GM19372 (cell line): ENCODE data around the gene NEK9.

Experiments used
- ATAC-seq: cut with Tn5 transposase; IDR thresholded peaks from one replicate; pipeline ENCODE4 v1.9.1; 2021; ENCODE audit warnings: mild to moderate bottlenecking, low read depth, moderate library complexity; ENCODE audit not compliant: unreplicated experiment

The NEK9 gene

GRCh38 chr14:75119056-75119455 is 7.8 kb downstream of the NEK9 start:
- no peak for ATAC-seq

GRCh38 chr14:75113932-75114539 is 12.8 kb downstream of the NEK9 start:
- no peak for ATAC-seq

GRCh38 chr14:75109877-75110276 is 17.0 kb downstream of the NEK9 start:
- no peak for ATAC-seq

GRCh38 chr14:75107186-75107585 is 19.7 kb downstream of the NEK9 start:
- ATAC-seq, result no peak

- ATAC-seq, result no peak
Measured at GRCh38 chr14:75101491-75101890, 25.4 kb downstream of the NEK9 start.

- ATAC-seq, result no peak
Measured at GRCh38 chr14:75098682-75099081, 28.2 kb downstream of the NEK9 start.

- ATAC-seq, result no peak
Measured at GRCh38 chr14:75098212-75098611, 28.6 kb downstream of the NEK9 start.

GRCh38 chr14:75096959-75097358 is 29.9 kb downstream of the NEK9 start:
- no peak for ATAC-seq

GRCh38 chr14:75095690-75096089 is 31.2 kb downstream of the NEK9 start:
- ATAC-seq, result no peak

GRCh38 chr14:75094896-75095295 is 32.0 kb downstream of the NEK9 start:
- ATAC-seq, result no peak

- no peak for ATAC-seq
Measured at GRCh38 chr14:75092698-75093097, 34.1 kb downstream of the NEK9 start.

- no peak for ATAC-seq
Measured at GRCh38 chr14:75091251-75091650, 35.6 kb downstream of the NEK9 start.

GRCh38 chr14:75090353-75090752 is 36.5 kb downstream of the NEK9 start:
- ATAC-seq, result no peak

- ATAC-seq, result no peak
Measured at GRCh38 chr14:75088566-75089373, 38.1 kb downstream of the NEK9 start.

- ATAC-seq, result no peak
Measured at GRCh38 chr14:75088153-75088552, 38.7 kb downstream of the NEK9 start.

GRCh38 chr14:75084513-75084912 is 42.3 kb downstream of the NEK9 start:
- ATAC-seq, result no peak

- ATAC-seq, result no peak
Measured at GRCh38 chr14:75083271-75083670, 43.6 kb downstream of the NEK9 start.

- no peak for ATAC-seq
Measured at GRCh38 chr14:75081660-75082229, 45.1 kb downstream of the NEK9 start.

GRCh38 chr14:75079521-75079920 is 47.3 kb downstream of the NEK9 start:
- ATAC-seq, result no peak

- ATAC-seq, result no peak
Measured at GRCh38 chr14:75077794-75078193, 49.1 kb downstream of the NEK9 start.

- ATAC-seq, result no peak
Measured at GRCh38 chr14:75070383-75070782, 56.5 kb downstream of the NEK9 start.

GRCh38 chr14:75069811-75070145 is 57.1 kb downstream of the NEK9 start:
- no peak for ATAC-seq
